ENCODE results near the gene HDHD3.
"Not testable (repeated sequence)": the region's sequence is repeated elsewhere in the genome, so short reads cannot be mapped to it uniquely, and the experiment has no call there.

HDHD3 gene

DNA sequence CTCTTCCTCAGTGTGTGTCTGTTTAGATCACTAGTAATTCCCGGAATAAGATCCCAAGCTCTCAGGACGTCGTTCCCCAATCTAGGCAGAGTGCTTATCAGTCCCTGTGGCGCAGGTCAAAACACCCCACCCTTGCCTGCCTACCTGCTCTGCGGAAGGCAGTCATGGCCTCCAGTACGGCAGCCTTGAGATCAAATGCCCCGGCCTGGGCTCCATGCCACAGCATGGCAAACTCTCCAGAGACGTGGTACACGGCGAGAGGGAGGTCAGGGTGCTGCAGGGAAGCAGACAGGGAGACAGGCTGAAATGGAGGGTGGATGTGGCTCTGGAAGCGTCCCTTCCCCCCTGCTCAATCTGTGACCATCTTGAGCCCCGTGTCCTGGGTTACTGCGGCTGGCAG, 12.0 kb upstream of the HDHD3 start:
- no peak for DNase-seq

DNA sequence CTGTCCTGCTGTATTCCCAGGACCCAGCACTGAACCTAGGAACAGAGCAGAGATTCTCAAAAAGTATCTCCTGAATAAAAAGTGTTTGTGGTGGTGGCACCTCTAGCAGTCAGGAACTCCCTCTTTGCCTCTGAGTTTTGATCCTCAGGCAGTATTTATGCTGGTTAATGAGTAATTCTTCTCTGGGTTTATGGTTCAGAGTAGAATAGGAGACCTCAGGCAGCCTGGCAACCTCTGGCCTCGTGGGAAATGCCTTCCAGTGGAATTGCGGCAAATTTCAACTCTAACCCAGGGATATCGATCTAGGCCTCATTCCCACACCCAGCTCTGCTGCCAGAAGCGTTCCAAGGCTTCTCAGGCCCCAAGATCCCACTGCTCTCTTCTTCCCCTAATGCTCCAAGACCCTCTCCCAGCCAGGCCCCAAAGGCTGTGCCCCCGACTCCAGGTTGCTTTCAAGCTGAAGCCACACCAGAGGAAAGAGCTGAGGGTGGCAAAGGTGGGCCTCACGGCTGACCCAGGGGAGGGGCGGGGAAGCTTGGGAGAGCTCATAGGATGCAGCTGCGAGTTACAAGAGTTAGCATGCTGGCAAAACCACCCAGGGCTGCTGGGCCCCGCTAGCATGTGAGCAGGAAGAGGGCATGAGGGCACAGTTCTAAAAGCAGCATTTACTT, 10.9 kb upstream of the HDHD3 start:
- no peak for DNase-seq

DNA sequence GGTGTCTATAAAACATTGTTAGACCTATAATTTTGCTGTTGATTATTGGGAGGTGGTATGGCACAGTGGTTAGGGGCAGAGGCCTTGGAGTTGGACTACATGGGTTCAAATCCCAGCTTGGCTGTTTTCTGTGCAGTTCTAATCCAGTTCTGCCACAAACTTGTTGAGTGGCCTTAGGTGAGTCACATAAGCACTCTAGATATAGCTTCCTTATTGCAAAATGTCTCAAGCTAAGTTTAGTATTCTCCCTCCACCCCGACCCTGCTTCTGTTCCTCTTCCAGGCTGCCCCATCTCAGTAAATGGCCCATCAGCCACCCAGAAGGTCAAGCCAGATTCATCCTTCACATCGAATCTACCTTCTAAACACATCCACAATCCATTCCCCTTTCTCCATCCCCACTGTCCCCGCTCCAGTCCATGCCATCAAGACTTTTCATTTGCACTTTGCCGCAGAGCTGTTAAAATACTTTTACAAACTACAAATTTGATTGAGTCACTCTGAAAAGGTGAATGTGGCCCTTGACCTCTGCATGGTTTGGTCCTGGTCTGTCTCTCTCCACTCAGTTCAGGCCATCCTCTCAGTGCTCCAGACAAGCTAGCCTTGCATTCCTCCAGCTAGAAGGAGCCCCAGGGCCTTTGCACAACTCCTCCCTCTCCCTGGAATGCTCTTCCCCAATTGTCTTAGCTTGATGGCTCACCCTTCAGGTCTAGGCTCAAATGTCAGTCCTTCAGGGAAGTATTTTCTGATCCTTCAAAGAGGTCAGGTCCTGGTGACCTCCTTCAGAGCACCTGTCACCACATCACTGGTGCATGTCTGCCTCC, 10.0 kb upstream of the HDHD3 start:
- DNase-seq: no peak

DNA sequence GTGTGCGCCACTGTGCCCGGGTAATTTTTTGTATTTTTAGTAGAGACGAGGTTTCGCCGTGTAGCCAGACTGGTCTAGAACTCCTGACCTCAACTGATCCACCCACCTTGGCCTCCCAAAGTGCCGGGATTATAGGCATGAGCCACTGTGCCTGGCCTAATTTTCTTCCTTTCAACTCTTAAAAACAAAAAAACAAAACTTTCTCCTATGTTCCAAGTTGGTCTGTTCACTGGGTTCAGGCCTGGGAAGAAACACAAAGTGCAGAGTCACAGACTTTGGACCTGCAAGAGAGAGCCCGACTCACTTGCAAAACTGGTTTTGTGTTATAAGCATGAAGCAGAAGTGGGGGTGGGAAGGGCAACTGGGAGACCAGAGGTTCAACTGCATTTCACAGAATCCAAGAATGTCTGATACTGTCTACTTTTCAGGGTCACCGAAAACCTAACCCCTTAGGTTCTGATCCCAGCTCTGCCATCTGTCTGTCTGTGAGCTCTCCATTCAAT, 5.2 kb upstream of the HDHD3 start:
- DNase-seq: no peak

DNA sequence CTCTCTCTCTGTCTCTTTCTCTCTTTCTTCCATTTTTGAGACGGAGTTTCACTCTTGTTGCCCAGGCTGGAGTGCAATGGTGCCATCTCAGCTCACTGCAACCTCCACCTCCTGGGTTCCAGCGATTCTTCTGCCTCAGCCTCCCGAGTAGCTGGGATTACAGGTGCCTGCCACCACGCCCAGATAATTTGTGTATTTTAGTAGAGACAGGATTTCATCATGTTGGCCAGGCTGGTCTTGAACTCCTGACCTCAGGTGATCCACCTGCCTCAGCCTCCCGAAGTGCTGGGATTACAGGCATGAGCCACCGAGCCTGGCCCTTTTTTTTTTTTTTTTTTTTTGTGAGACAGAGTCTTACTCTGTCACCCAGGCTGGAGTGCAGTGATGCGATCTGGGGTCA, 4.7 kb upstream of the HDHD3 start:
- DNase-seq: not testable (repeated sequence)

DNA sequence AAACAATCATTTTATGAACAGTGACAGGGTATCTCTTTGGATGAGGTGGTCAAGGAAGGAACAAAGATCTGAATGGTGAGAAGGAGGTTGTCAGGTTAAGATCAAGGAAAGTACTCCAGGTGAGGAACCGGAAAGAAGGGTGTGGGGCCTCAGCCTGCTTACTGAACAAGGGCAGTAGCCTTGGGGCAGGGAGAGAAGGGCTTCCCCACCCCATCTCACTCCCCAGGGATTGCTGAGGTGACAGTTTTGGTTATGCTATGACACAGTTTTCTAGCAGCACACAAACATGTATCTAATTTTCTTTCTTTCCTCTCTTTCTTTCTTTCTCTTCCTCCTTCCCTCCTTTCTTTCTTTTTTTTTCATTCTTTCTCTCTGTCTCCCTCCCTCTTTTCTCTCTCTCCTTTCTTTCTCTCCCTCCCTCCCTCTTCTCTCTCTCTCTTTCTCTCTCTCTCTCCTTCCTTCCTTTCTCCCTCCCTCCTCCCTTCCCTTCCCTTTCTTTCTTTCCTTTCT, 4.1 kb upstream of the HDHD3 start:
- no peak for DNase-seq

DNA sequence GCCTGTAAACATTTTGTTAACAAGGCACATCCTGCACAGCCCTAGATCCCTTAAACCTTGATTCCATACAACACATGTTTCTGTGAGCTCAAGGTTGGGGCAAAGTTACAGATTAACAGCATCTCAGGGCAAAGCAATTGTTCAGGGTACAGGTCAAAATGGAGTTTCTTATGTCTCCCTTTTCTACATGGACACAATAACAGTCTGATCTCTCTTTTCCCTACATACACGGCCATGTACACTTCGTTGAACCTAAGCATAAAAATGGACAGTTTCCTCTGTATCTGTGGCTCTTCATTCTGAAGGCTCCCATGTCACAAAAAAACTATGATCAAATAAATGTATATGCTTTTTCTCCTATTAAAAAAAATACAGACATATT, 3.0 kb upstream of the HDHD3 start:
- DNase-seq: not testable (repeated sequence)

DNA sequence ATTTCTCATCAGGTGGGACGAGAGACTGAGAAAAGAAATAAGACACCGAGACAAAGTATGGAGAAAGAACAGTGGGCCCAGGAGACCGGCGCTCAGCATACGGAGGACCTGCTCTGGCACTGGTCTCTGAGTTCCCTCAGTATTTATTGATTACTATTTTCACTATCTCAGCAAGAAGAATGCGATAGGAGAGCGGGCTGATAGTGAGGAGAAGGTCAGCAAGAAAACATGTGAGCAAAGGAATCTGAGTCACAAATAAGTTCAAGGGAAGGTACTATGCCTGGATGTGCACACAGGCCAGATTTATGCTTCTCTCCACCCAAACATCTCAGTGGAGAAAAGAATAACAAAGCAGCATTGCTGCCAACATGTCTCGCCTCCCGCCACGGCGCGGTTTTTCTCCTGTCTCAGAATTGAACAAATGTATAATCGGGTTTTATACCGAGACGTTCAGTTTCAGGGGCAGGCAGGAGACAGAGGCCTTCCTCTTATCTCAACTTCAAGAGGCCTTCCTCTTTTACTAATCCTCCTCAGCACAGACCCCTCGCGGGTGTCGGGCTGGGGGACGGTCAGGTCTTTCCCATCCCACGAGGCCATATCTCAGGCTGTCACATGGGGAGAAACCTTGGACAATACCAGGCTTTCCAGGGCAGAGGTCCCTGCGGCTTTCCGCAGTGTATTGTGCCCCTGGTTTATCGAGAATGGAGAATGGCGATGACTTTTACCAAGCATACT, 2.5 kb upstream of the HDHD3 start:
- DNase-seq: not testable (repeated sequence)

DNA sequence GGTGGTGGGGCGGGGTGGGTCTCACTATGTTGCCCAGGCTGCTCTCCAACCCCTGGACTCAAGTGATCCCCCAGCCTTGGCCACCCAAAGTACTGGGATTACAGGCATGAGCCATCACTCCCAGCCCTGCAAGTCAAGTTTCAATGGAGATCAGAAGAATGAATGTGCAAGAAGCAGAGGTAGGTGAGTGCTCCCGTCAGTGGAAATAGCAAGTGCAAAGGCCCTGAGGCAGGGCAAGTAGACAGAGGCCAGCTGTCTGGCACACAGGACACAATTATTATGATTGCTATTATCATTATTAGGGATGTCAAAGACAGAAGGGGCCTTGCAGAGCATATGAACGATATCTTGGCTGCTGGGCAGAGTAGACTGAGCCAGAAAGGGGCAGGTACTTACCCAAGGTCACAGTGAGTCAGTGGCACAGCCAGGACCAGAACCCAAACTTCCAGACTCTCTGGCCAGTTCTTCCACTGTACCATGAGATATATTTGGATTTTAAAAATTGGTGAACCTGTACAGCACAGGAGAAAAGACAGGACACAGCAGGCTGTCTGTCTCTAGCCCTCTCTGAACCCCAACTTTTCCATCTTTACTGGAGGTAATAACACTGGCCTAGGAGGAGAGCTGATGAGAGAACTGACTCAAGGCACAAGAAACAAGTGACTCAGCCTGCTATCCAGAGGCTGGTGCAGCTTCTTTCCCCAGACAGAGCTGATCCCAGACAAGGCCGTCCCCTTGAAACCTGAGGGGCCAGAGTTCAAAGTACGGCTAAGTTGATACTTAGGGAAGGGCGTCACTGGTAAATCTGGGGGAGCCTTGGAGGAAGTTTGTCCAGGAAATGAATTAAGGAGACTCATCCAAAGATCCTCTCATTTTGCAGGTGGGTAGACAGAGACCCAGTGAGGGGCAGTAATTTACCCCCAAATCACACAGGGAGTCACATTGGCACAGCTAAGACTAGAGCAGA, 1.4 kb downstream of the HDHD3 start:
- DNase-seq: no peak

DNA sequence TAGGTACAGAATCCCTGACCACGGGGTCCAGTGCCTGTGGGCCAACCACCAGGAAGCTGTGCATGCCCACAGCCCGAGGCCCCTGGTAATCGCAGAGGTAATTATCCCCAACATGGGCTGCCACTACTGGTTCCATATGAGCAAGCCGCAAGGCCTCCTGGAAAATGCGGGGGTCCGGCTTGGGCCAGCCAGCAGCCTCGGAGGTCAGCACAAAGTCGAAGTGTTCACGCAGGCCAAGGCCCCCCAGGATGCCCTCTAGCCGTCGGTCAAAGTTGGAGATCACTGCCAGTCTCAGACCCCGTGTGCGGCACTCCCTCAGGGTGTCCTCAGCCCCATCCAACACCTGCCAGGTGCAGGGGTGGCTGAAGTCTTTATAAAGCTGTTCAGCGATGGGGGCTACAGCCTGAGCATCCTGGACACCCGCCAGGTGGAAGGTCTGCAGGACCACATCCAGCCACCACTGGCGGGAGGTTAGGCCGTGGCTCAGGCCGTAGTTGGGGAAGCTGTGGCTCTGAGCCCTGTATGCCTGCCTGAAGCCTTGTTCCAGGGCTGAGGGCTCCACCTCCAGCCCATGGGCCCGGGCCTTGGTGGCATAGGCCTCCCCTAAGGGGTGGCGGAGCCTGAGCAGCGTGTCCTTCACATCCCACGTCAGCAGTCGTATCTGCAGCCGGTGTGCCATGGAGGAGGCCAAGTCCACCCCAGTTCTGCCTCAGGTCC, 3.0 kb downstream of the HDHD3 start:
- DNase-seq: no peak

DNA sequence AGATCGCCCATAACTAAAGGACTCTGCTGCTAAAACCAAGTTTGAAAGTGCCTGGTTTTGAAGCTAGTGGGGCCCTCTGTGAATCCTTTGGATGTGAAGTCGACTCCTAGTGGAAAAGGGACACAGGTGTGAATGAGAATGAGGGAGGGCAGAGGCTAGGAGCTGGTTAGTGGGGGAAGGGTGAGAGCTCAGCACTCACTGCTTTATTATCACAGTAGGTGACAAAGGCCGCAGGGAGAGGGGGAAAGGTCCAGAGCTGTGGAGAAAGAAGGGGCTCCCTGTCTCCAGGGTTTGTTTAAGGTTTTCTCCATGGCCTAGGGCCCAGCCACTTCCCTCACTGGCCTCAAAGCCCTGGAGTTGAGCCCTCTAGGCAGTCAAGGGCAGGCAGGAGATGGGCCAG, 3.5 kb downstream of the HDHD3 start:
- DNase-seq: no peak

DNA sequence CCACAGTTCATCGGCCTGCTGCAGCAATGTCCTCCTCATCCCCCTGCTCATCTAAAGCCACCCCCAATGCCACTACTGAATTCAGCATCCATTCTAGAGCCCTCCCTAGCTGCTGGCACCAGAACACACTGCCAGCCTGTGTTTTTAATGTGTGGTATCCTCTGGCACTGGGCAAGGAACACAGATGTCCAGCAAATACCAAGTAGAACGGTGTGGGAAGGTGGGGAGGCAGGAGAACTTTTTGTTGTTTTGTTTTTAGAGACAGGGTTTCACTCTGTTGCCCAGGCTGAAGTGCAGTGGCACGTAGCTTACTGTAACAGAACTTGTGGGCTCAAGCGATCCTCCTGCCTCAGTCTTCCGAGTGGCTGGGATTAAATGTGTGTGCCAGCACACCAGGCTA, 4.7 kb downstream of the HDHD3 start:
- DNase-seq: no peak

DNA sequence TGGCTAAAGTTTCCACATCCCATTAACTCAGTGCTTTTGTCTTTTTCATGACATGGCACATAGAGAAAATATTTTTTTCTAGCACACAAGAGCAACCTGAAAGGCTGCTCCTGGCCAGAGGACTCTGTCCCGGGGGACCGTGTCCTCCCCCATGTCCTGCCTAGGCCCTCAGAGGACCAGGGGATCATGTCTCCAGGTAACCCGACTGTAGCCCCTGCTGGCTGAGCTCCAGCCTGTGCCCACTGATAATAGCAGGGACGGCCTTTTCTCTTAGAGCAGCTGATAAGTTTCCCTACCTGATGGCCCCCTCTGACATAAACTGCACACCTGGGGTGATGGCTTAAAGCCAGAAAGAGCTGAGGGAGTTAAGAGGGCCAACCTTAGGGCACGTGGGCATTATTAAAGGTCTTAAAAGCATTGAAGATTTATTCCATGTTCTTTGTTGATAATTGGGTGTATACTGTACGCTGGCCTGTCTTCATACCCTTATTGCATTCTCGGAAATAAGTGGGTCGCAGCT, 5.9 kb downstream of the HDHD3 start:
- no peak for DNase-seq

DNA sequence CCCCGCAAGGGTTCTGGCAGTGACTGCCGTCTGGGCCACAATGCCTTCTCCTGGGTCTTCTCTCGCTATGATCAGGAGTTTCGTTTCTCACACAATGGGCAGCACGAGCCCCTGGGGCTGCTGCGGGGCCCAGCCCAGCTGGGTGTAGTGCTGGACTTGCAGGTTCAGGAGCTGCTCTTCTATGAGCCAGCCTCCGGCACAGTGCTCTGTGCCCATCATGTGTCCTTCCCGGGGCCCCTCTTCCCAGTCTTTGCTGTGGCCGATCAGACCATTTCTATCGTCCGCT, 7.0 kb downstream of the HDHD3 start:
- DNase-seq: no peak

DNA sequence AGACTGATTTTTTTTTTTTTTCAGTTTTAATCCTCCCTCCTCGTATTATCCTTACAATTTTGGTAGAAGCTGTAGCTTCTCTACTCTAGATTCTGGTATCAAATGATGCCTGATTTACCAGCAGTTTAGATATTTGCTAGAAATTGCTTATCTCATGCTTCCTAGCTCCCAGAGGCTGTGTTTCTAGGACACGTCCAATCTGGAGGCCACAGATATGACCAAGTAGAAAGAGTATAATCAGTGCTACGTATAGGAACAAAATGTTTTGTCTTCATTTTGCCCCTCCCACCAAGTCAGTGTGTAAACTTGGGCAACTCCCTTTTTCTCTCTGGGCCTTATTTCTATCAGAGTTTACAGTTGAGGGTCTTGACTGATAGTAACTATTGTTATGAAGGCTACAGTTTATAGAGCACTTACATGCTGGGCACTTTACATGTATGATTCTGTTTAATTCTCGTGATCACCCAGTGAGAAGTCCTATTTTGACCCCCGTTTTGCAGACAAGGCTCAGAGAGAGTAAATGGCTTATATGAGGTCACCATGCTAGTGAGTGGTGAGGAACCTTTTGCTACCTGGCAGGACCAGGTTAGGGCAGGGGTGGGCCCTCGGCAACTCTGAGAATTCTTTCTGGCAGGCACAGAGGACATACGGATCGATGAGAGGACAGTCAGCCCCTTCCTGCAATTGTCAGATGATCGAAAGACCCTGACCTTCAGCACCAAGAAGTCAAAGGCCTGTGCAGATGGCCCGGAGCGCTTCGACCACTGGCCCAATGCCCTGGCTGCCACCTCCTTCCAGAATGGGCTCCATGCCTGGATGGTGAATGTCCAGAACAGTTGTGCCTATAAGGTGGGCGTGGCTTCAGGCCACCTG, 7.6 kb downstream of the HDHD3 start:
- DNase-seq: no peak

DNA sequence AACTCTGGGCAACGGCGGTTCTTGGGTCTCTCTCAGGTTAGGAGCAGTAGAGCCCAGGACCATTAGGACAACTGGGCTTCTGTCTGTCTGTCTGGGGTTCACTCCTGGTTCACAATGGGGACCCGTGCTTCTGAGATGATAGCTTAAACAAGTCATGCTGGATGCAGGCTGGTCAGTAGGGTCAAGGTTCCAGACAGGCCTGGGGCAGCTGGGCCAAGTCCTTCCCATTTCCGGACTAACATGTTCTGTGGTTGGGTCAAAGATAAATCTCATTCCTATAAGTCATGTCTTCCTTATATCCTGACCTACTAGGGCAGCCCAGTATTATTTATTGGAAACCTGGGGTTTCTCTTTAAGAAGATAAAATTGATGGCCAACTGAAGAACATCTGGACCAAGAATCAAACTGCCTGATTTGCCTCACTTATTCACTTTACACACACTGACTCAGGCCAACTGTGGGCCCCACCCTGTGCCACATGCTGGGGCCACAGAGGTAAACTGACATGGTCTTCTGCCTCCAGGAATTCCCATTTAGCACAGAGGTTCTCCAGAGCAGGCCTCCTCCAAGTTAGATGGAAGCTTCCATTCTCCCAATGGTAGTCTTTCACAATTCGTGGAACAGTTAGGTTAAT, 8.3 kb downstream of the HDHD3 start:
- no peak for DNase-seq

DNA sequence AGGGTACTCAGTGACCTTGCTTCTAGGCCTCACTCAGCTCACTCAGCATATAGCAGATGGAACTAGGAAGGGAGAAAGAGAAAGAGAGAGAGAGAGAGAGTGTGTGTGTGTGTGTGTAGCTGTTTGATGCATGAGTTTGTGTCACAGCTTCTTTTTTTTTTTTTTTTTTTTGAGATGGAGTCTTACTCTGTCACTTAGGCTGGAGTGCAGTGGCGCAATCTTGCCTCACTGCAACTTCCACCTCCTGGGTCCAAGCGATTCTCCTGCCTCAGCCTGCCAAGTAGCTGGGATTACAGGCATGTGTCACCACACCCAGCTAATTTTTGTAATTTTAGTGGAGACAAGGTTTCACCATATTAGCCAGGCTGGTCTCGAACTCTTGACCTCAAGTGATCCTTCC, 11.1 kb downstream of the HDHD3 start:
- DNase-seq: not testable (repeated sequence)

DNA sequence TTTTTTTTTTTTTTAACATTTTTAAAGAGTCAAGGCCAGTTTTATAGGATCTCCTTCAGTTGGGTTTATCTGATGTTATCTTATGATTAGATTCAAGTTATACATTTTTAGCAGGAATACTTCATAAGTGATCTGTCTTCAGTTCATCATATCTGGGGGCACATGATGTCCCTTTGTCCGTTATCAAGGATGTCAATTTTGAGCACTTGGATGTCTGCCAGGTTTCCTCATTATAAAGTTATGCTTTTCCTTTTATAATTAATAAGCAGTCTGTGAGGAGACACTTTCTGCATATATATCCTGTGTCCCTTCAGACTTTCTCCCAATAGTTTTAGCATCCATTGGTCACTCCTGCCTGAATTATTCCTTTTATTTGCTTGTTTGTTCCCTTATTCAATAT, 11.8 kb downstream of the HDHD3 start:
- no peak for DNase-seq

DNA sequence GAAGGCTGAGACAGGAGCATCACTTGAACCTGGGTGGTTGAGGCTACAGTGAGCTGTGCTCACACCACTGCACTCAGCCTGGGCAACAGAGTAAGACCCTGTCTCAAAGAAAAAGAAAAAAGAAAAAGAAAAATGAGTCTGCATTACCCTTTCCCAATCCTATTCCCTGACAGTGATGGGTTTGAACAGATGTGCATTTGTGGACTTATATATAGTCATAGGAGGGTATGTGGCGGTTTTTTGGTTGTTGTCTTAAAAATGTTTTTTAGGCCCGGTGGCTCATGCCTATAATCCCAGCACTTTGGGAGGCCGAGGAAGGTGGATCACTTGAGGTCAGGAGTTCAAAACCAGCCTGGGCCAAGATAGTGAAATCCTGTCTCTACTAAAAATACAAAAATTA, 13.4 kb downstream of the HDHD3 start:
- DNase-seq: no peak
